Airway epithelial cell (primary cell): Measurements from ENCODE around the gene GABRB3. TPM values are rescaled to one million over a fixed set of nuclear protein-coding genes. Genes with fewer than 3 reads are reported as not detected.

Experiments
- total RNA-seq: library from RNA; depleted of rRNA; stranded (reverse); fragments of >200 nt; gene quantifications from 2 replicates; pipeline ENCODE4 v1.2.3, GENCODE V29; 2015

Gene GABRB3
- total RNA-seq: 0.51 and 1.1 TPM in 2 replicates

GRCh38 chr15:26772154-26773066 lies at the start of gene GABRB3:
TSS of gene GABRB3 (minus strand) at chr15:26773066.

Other genes starting within 250 kb of the GABRB3 start
- not detected in 2 replicates for gene GABRA5, start 94.0 kb upstream of the GABRB3 start, total RNA-seq
- not detected in 2 replicates for gene GABRG3, start 198.1 kb upstream of the GABRB3 start, total RNA-seq